ENCODE data around the gene CDY2A.
"Not testable (repeated sequence)": the region's sequence is repeated elsewhere in the genome, so short reads cannot be mapped to it uniquely, and the experiment has no call there.

Gene CDY2A

DNA sequence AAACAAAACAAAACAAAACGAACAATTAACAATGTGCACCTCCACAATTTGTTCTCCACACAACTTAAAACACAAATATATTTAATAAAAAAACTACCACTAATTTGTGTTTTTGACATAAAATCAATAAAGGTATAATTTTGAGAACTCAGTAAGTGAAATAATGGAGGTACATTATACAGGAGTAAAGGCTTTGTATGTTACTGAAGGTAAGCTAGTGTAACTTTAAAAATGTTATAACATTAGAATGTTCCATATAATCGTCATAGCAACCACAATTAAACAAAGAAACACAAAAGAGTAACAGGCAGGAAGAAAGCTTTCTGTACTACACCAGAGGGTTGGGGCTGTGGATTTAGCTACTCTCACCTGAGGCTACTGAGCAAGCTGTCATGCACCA is at the start of gene CDY2A:
Gene CDY2A, plus strand, starts transcription at position 301 of the 400 bp plus-strand sequence. CDS start 328 bp downstream, outside the sequence.
- not testable (repeated sequence) for DNase-seq

DNA sequence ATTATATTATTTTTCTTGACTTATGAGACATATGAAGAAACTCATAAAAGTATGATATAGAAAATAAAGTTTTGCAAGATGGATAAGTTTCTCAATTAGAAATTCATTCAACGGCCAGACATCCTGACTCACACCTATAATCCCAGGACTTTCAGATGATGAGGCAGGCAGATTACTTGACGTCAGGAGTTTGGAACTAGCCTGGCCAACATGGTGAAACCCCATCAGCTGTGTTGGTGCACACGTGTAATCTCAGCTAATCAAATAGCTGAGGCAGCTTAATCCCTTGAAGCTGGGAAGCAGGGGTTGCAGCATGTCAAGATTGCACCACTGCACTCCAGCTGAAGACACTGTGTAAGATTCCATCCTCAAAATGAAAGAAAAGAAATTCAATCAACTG is 28.0 kb upstream of the CDY2A start:
- not testable (repeated sequence) for DNase-seq

DNA sequence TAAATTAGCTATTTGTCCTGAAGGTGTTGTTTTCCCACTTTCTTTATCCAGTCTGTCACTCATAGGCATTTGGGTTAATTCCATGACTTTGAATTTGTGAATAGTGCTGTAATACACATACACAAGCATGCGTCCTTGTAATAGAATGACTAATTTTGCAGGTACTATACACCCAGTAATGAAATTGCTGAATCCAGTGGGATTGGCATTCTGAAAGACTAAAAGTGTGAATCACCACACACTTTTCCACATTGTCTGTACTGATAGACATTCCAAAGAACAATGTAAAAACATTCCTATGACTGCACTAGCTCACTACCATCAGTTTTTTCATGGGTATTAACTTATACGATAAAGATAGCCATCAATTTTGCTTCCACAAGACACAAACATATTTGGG is 27.3 kb upstream of the CDY2A start:
- DNase-seq, result not testable (repeated sequence)

DNA sequence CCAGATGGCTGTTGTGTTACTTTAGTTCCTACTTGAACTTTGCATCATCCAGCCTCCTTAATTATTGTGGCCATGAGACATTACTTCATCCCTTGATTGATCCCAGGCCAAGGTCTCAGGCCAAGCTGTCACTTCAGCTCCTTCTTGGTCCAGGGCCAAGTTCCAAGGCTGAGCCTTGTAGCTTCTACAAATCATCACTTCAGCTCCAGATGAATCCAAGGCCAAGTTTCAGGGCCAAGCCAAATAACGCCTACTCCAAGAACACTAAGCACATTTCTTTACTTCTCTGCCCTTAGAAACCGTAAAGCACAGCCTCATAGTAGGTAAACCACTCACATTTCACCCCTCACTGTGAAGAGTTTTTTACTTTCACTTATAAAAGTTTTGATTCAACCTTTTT is 1.7 kb upstream of the CDY2A start:
- DNase-seq, result not testable (repeated sequence)

- not testable (repeated sequence) for DNase-seq
Observed at GRCh38 chrY:18028845-18029244, 3.3 kb downstream of the CDY2A start.

- DNase-seq, result not testable (repeated sequence)
Observed at GRCh38 chrY:18030178-18030577, 4.6 kb downstream of the CDY2A start.

DNA sequence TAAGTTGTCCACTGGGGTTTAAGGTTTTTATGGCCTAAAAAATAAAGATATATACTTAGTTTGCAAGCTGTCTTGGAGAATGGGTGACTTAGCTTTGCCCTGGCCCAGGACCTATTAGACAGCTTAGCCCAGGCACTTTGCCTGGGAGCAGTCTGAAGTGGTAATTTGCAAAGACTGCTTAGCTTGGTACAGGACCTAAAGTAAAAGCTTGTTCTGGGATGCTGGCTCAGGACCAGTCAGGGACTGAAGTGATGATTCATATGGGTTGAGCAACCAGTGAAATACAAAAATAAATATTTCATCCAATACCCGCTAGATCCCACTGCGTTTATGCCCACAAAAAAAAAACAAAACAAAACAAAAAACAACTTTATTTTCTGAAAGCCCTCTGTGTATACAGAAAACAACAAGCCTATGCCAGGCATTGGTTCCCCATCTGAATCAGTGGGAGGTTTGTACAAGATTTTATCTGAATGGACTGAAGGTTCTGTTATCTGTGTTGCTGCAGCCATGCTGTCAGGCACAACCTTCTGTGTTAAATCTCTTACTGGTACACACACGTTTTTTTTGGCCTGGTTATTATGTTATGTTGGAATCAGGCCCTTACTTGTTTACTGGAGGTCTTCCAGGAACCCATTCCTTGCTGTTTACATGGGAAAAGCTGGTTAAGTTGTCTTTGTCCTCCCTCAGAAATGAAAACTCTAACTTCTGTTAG is 8.7 kb downstream of the CDY2A start:
- not testable (repeated sequence) for DNase-seq

DNA sequence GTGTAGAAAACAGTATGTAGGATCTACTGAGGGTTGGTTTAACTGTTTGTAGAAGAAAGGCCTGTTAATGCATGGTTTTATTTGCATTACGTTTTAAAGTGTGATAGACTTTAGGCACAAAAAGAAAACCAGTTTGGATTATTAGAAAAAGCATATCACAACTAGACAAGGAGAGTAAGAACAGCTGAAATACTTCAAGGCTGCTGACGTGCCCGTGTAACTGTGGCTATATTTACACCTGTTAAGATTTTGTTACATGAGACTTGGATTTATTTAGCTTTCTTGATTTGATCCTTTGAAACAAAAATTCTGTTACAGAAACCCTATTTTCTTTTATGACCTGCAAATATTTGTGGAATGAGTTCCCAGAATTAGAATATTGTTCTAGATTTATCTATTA is 9.3 kb downstream of the CDY2A start:
- not testable (repeated sequence) for DNase-seq

- DNase-seq, result not testable (repeated sequence)
Observed at GRCh38 chrY:18044990-18045389, 19.4 kb downstream of the CDY2A start.

GRCh38 chrY:18048149-18049040 is 22.8 kb downstream of the CDY2A start:
- DNase-seq, result not testable (repeated sequence)

DNA sequence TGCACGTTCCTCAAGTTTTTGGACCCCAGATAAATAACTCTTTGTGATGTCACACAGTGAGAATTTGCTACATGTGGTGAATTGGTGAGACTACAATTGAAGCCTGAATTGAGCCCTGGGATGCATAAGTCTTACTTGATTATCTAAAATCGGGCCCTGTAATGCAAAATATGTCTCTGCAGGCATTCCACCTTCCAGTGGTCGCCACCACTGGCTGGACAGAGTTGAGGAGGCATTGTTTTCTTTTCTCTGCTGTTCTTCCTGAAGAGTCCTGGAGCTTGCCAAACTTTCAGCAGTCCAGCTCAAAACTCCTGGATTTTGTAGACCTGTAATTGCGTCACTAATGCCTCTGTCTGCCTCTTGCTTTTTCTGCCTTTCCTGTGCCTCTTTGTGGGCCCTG is 23.5 kb downstream of the CDY2A start:
- DNase-seq, result not testable (repeated sequence)

DNA sequence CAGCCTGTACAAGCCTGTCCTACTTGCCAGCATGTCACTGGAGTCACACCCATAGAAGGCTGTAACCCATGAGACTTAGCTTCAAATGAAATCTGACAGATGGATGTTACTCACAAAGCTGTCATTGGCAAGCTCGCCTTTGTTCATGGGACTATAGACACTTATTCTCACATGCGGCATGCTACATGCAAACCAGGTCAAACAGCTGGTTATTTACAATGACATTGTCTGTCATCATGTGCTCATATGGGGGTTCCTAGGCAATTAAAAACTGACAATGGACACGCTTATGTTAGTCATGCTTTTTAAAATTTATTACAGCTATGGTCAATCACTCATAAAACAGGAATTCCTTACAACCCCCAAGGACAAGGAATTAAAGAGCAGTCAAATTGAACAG is 30.9 kb downstream of the CDY2A start:
- not testable (repeated sequence) for DNase-seq

DNA sequence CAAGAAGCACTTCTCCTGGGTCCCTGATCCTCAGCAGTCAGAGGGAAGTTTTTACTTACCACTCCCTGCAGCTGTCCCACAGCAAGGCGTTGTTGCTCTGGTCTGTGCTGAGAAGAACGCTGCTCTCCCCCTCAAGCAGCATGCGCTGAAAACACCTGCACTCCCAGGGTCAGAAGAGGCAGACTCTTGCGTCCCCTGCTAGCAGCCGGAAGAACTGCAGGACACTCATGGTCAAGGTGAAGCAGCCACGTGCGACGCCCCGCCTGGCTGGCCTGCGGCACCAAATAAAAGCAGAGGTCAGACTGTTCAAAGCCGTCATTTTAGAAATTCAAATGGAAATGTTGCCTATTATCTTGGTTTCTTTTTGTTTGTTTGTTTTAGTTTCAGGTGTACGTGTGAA is 47.9 kb downstream of the CDY2A start:
- not testable (repeated sequence) for DNase-seq
